Measurements from ENCODE around the gene FHOD3.

FHOD3 gene

DNA sequence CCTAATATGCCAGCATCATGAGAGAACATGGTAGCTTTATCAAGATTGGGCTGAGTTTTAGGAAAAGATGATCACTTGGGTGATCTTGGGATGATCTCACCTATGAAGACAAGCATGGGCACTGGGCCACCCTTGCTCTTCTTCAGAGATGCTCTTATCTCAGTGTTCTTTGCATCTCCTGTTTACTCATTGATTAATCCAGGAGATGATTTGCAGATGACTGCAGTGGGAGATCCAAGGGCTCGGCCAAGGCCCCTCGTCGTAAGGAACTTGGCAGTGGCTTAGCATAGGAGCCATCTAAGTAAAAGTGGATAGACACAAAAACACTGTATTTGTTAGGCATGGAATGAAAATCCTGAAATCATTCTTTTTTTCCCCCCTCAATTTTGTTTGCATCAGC lies 228.4 kb downstream of the FHOD3 start:
- TF ChIP-seq, protein P1, sequence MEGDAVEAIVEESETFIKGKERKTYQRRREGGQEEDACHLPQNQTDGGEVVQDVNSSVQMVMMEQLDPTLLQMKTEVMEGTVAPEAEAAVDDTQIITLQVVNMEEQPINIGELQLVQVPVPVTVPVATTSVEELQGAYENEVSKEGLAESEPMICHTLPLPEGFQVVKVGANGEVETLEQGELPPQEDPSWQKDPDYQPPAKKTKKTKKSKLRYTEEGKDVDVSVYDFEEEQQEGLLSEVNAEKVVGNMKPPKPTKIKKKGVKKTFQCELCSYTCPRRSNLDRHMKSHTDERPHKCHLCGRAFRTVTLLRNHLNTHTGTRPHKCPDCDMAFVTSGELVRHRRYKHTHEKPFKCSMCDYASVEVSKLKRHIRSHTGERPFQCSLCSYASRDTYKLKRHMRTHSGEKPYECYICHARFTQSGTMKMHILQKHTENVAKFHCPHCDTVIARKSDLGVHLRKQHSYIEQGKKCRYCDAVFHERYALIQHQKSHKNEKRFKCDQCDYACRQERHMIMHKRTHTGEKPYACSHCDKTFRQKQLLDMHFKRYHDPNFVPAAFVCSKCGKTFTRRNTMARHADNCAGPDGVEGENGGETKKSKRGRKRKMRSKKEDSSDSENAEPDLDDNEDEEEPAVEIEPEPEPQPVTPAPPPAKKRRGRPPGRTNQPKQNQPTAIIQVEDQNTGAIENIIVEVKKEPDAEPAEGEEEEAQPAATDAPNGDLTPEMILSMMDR (IDR thresholded peaks at IDR 0.05; ENCODE audit: extremely low read depth, insufficient read depth, missing control alignments) = no peak
- in situ Hi-C loops (cut with MboI; ENCODE audit: low pct_unique_long_range_greater_than_20kb, low sequenced_read_pairs, unreplicated experiment) = no loop called here
- DNase-seq (ENCODE audit: low spot score) = no peak

DNA sequence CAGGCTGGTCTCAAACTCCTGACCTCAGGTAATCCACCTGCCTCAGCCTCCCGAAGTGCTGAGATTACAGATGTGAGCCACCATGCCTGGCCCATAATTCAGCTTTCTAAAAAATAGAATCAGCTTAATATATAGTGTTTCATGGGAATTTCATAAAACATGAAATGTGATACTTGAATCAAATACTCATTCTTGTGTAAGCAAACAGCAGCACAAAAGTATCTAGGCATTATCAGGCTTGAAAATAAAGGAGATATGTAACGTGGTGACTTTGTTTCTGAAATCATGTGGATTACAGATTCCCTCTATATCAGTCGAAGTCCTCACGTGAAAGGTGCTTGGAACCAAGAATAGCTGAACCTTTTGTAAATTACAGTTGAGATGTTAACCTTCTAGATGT lies 229.1 kb downstream of the FHOD3 start:
- in situ Hi-C loops (cut with MboI; ENCODE audit: low pct_unique_long_range_greater_than_20kb, low sequenced_read_pairs, unreplicated experiment) = no loop called here
- no peak for DNase-seq (ENCODE audit: low spot score)
- TF ChIP-seq, protein P1 (IDR thresholded peaks at IDR 0.05; ENCODE audit: extremely low read depth, insufficient read depth, missing control alignments) = no peak

DNA sequence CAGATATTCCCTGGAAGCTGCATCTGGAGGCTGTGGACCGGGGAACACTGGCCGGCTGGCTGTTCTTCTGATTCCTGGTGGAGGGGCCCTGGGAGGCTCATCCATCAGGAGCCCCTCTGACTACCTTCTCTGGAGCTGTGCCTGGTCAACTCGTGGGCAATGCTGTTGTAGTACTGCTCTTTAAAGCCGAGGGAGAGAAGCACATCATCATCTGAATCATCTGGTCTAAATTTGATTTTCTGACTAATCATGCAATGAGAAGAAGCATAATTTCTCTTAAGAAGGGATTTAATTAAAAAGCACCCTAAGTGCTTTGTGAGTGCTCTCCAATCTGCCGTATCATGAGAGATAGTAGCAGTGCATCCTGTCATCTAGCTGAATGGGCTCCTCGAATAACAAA lies 229.5 kb downstream of the FHOD3 start:
- no peak for DNase-seq (ENCODE audit: low spot score)
- in situ Hi-C loops (cut with MboI; ENCODE audit: low pct_unique_long_range_greater_than_20kb, low sequenced_read_pairs, unreplicated experiment) = no loop called here
- TF ChIP-seq, protein P1 (IDR thresholded peaks at IDR 0.05; ENCODE audit: extremely low read depth, insufficient read depth, missing control alignments) = no peak

DNA sequence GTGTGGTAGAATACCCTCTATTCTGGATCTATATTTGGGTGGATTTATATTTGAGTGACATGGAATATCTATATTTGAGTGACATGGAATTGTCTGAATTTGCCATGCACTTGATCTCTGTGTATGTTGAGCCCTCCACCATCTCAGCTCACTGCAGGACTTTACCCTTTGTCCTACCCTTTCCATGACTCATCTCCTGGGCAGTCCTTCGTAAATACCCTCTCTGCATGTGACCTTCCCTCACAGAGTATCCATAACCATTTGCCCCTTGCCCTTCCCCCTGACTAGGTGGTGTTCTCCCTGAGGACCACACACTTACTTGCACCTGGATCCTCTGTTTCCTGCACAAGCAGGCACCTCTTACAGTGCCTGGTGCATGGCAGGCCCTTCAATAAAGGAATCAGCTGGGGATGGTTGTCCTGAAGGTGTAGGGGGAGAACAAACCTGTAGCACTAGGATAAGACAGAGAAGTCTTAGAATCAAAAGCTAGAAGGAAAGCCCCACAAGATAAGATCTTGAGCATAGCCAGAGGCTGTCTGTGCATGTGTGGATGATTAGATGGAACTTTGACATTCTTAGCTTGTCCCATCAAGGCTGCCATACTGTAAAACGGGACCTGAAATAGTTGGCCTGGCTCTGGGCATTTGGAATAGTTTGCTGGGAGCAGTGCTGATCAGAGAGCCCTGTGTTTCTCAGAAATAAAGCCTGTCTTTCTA lies 230.4 kb downstream of the FHOD3 start:
- in situ Hi-C loops (cut with MboI; ENCODE audit: low pct_unique_long_range_greater_than_20kb, low sequenced_read_pairs, unreplicated experiment) = no loop called here
- no peak for DNase-seq (ENCODE audit: low spot score)
- TF ChIP-seq, protein P1 (IDR thresholded peaks at IDR 0.05; ENCODE audit: extremely low read depth, insufficient read depth, missing control alignments) = no peak

DNA sequence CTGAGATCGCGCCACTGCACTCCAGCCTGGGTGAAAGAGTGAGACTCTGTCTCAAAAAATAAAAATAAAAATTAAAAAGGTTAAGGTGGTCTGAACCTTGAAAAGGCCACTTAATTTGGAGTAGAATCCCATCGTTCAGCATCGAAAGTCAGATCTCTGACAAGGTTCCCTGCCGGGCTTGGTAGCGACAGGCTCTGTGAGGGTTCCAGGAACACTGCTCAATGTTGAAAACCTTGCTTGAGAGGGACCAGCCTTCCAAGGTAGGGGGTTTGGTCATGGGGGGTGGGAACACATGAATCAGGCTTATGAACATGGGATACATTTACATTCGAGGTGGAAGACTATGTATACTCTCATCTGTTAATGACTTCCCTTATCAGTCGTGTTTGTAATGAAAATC lies 232.2 kb downstream of the FHOD3 start:
- in situ Hi-C loops (cut with MboI; ENCODE audit: low pct_unique_long_range_greater_than_20kb, low sequenced_read_pairs, unreplicated experiment) = no loop called here
- TF ChIP-seq, protein P1 (IDR thresholded peaks at IDR 0.05; ENCODE audit: extremely low read depth, insufficient read depth, missing control alignments) = no peak
- no peak for DNase-seq (ENCODE audit: low spot score)

DNA sequence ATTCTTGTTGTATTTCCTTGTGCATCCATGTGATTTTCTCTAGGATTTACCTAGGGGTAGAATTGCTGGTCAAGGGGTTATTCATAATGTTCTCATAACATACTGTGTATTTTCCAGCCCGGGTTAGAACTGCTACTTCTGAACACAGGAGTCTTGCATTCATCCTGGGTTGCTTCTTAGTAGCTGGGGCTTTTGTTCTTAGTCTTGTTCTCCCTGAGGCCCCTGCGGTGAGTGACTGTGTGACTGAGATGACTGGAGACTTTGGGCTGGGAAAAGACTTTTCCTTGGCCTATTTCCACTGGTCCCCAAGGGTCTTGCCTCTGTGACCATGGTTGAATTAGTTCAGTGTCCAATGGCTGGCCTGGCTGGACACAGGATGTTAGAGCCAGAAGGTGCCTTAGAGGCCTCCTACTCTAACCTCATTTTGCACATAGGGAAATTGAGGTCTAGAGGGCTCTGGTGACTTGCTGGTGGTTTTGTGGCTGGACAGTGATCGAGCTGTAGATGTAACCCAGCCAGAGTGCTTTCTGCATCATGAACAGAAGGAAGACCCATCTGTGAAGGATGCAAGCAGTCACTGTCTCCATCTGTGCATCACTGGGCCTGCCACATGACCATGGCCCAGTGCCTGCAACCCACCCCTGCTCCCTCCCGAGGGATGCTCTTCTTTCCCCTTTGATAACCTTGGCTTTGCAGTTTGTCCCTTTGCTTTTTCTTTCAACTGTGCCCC lies 233.3 kb downstream of the FHOD3 start:
- DNase-seq (ENCODE audit: low spot score) = no peak
- in situ Hi-C loops (cut with MboI; ENCODE audit: low pct_unique_long_range_greater_than_20kb, low sequenced_read_pairs, unreplicated experiment) = no loop called here
- TF ChIP-seq, protein P1 (IDR thresholded peaks at IDR 0.05; ENCODE audit: extremely low read depth, insufficient read depth, missing control alignments) = no peak
